HCT116 (cell line): Measurements from ENCODE around the gene FAM117A.

Experiments used
- ATF3 ChIP-seq: IDR thresholded peaks from 2 replicates; pipeline ENCODE4 v1.6.1; 2012
- CTCF ChIP-seq, 3 experiments: fragments of 200-600 bp in 1 of 3; sonication (generic) in 1 of 3; IDR thresholded peaks in 2 of 3; conservative IDR thresholded peaks in 1 of 3; 2 replicates each; pipeline ENCODE4 v1.5.1; 2012 to 2017; ENCODE audit warnings: low read depth in 2 of 3, low read length in 2 of 3, antibody characterized with exemption in 1 of 3, borderline replicate concordance in 1 of 3, control low read depth in 1 of 3, mild to moderate bottlenecking in 1 of 3, mixed read lengths in 1 of 3, mixed run types in 1 of 3, moderate library complexity in 1 of 3; ENCODE audit not compliant: insufficient read depth in 1 of 3
- EZH2 ChIP-seq: fragments of 200-600 bp; sonication (generic); IDR thresholded peaks from 2 replicates; pipeline ENCODE4 v1.6.1; 2017; ENCODE audit warnings: antibody characterized with exemption, mixed run types
- POLR2A ChIP-seq: IDR thresholded peaks from 2 replicates; pipeline ENCODE4 v1.7.0; 2011; ENCODE audit warnings: borderline replicate concordance; ENCODE audit not compliant: insufficient read depth, insufficient read length; ENCODE audit errors: extremely low read depth
- RAD21 ChIP-seq: IDR thresholded peaks from 2 replicates; pipeline ENCODE4 v1.6.1; 2012; ENCODE audit warnings: low read depth, mild to moderate bottlenecking
- SIN3A ChIP-seq: IDR thresholded peaks from 2 replicates; pipeline ENCODE4 v1.6.1; 2012; ENCODE audit warnings: low read depth
- SP1 ChIP-seq: IDR thresholded peaks from 2 replicates; pipeline ENCODE4 v1.6.1; 2012; ENCODE audit warnings: low read depth
- TCF7L2 ChIP-seq: IDR thresholded peaks from 2 replicates; pipeline ENCODE4 v1.7.0; 2011; ENCODE audit warnings: borderline replicate concordance, inconsistent platforms; ENCODE audit not compliant: insufficient read depth, insufficient read length; ENCODE audit errors: extremely low read depth
- ZFX ChIP-seq: fragments of 450-650 bp; IDR thresholded peaks from 2 replicates; pipeline ENCODE4 v1.6.1; 2017
- TF ChIP-seq, protein P1 (sequence below): IDR thresholded peaks from 2 replicates; pipeline ENCODE4 v1.6.1; 2012; ENCODE audit warnings: low read depth

DNA sequence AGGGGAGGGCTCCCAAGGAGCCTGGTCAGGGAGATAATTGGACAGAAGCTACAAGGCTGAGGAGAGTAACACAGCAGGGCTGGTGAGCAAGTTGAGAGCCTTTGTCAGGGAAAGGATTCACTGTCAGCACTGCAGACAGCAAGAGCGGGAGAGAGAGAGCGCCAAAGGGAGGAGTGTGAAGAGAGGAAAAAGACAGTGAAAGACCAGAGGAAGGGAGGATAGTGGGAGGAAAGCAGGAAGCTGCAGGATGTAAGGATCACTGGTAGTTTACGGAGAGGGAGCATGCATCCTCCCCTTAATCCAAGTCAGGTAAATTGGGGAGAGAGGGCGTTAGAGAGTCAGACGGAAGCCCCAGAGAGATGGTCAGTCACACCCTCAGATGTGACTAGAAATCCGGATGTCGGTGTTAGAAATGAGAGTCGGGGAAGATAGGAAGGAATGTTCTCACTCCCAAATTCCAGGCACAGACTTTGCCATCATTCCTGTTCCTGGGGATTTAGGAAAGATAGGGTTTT is 72.2 kb downstream of the FAM117A start:
- TF ChIP-seq EZH2 (no peak), SIN3A (no peak), ATF3 (no peak), ZFX (no peak), SP1 (no peak), CTCF (IDR thresholded peaks at IDR 0.05 in 2 of 3, conservative IDR thresholded peaks at IDR 0.05 in 1 of 3; ENCODE audit: borderline replicate concordance in 1 of 3, insufficient read depth in 1 of 3, low read depth in 2 of 3, low read length in 2 of 3) (no peak), TCF7L2 (no peak), RAD21 (no peak), POLR2A (no peak)
- TF ChIP-seq, protein P1, sequence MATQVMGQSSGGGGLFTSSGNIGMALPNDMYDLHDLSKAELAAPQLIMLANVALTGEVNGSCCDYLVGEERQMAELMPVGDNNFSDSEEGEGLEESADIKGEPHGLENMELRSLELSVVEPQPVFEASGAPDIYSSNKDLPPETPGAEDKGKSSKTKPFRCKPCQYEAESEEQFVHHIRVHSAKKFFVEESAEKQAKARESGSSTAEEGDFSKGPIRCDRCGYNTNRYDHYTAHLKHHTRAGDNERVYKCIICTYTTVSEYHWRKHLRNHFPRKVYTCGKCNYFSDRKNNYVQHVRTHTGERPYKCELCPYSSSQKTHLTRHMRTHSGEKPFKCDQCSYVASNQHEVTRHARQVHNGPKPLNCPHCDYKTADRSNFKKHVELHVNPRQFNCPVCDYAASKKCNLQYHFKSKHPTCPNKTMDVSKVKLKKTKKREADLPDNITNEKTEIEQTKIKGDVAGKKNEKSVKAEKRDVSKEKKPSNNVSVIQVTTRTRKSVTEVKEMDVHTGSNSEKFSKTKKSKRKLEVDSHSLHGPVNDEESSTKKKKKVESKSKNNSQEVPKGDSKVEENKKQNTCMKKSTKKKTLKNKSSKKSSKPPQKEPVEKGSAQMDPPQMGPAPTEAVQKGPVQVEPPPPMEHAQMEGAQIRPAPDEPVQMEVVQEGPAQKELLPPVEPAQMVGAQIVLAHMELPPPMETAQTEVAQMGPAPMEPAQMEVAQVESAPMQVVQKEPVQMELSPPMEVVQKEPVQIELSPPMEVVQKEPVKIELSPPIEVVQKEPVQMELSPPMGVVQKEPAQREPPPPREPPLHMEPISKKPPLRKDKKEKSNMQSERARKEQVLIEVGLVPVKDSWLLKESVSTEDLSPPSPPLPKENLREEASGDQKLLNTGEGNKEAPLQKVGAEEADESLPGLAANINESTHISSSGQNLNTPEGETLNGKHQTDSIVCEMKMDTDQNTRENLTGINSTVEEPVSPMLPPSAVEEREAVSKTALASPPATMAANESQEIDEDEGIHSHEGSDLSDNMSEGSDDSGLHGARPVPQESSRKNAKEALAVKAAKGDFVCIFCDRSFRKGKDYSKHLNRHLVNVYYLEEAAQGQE = no peak
